IPS-18c (cell line): ENCODE data around the gene GBGT1.

Experiments used
- H3K4me3 ChIP-seq: 2 replicates; pipeline ENCODE4 v1.7.0; 2013; ENCODE audit warnings: low read depth, mild to moderate bottlenecking, low read length, moderate library complexity; ENCODE audit not compliant: insufficient read depth
- H3K9me3 ChIP-seq: one replicate; pipeline ENCODE4 v1.6.1; 2013; ENCODE audit warnings: mild to moderate bottlenecking, low read length, moderate library complexity; ENCODE audit not compliant: control insufficient read depth, insufficient read depth

GBGT1 gene

DNA sequence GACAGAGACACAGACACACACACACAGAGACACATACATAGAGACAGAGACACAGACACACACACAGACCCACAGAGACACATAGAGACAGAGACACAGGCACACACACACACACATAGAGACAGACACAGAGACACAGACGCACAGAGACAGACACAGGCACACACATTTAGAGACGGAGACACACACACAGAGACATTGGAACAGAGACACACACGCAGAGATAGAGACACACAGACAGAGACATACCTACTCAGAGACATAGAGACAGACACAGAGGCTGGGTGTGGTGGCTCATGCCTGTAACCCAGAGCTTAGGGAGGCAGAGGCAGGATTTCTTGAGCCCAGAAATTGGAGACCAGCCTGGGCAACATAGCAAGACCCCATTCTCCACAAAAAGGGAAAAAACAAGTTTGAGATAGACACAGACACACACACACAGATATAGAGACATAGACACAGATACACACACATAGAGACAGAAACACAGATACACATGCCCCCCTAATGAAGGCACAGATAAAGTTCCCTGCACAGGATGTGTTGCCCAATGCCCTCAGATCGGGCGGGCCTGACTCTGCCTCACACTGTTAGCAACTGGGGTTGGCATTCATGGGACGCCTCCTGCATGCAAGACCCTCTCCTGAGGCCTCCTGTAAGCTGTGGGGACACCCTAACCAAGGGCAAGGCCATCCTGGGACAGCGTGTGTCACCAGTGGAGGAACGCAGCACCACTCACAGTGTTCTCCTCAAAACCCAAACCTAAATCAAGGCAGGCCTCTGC lies 39.4 kb downstream of the GBGT1 start:
- Histone ChIP-seq H3K4me3 (no peak overlapping the region), H3K9me3 (no peaks in the 10 kb centered on the region)

DNA sequence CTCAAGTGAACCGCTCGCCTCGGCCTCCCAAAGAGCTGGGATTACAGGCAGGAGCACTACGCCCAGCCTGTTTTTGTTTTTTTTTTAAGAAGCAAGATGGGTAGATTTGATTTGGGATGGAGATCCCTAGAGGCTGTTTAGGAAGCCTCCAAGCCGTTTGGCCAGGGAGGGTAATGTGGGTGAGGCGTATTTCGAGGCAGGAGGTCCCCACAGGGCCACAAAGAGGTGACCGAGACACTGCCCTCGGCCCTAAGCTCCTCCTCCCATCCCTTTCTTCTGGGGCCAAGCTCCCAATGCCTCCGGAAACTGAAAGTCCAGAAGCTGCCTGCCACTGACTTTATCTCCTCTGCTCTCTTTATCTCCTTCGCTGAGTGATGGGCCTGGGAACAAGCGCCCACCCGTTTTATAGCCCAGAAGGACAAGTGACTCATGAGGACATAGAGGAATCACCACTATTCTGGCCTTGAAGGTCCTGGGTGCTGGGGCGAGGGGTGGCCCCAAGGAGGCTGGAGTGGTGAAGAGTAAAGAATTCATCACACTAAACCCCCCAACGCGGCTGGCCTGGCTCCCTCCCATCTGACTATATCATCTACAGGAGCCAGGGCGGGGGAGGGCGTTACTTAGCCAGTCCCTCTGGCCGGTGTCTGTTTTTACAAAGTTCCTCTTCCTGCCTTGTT lies 40.6 kb downstream of the GBGT1 start:
- H3K4me3 ChIP-seq: no peak overlapping the region
- no peaks in the 10 kb centered on the region for H3K9me3 ChIP-seq

DNA sequence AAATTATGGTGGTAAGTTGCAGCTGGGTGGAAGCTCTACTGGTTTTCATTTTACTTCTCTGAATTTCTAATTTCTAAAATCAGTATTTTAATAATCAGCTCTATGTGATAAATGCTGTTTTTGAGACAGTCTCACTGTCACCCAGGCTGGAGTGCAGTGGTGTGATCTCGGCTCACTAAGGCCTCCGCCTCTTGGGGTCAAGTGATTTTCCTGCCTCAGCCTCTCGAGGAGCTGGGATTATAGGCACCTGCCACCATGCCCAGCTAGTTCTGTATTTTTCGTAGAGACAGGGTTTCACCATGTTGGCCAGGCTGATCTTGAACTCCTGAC lies 41.1 kb downstream of the GBGT1 start:
- no peaks in the 10 kb centered on the region for H3K9me3 ChIP-seq
- H3K4me3 ChIP-seq: no peak overlapping the region

GRCh38 chr9:133121915-133122550 lies 41.7 kb downstream of the GBGT1 start:
- Histone ChIP-seq H3K9me3 (no peaks in the 10 kb centered on the region), H3K4me3 (no peak overlapping the region)

GRCh38 chr9:133121198-133121914 lies 42.4 kb downstream of the GBGT1 start, which contains the start of gene RALGDS:
Gene RALGDS (minus strand): TSS chr9:133121240. CDS start chr9:133121154, 86 bp downstream.
- peak within 1 kb of the TSS; percentile 66 for H3K4me3 ChIP-seq
- H3K9me3 ChIP-seq: no peaks in the 10 kb centered on the region

- Histone ChIP-seq H3K4me3 (peak overlapping the region; percentile 66), H3K9me3 (no peaks in the 10 kb centered on the region)
These were observed 43.1 kb downstream of the GBGT1 start for GRCh38 chr9:133120501-133121197.

DNA sequence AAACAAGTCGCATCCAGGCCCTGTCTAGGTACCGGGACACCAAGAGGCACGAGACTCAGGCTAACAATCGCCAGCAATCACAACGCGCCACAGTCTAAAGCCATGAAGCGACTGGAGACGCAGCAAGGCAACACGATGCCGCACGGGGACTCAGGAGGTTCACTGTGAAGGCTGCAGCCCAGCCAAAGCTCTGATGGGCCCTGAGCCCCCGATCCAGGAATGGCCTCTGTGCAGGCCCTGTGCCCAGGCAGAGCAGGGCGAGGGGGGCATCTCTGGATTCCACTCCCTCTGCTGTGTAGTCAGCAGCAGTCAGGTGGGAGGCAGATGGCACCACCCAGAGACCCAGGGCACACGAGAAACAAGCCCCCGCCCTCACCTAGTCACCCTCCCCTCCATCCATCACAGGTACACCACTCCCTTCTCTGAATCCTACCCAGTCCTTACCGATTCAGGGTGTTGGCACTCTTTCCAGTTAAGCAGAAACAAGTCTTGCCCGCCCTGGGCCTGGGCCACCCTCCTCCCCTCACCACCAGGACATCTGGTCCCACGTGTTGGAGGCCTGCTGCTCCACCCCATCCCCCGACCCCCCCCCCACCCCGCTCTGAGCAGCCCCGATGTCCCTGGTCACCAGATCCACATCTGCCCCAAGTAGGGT lies 43.7 kb downstream of the GBGT1 start:
- no peaks in the 10 kb centered on the region for H3K9me3 ChIP-seq
- H3K4me3 ChIP-seq: no peak overlapping the region

DNA sequence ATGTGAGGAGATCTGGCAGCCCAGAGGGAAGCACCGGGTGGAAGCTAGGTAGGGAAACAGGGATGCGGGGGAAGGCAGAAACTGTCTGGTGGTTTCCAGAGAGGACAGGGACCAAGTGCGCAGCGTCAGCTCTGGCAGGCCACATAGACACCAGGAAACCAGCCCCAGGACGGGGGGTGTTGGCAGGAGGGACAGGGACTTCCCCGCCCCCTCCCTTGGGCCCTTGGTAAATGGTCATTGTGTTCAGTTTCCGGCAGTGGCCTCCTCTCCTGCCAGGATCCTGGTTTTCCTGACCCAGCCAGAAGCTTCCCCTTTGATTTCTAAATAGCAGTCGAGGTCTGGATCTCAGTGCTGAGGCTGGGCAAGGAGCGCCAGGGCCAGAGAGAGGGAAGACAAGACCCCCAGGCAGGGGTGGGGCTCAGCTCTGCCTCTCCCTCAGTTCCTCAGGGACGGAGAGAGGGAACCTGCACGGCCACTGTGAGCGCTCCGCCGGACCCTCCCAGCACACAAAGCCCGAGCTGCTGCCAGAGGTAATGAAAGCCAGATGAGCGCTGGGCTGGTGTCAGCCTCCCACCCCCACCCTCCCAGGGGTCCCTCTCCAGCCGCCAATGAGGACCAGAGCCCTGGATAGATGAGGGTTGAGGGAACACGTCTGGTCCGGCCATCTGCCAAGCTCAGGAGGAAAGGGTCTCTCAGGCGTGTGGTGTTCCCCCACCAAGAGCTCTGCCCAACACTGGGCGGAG lies 44.4 kb downstream of the GBGT1 start:
- no peaks in the 10 kb centered on the region for H3K9me3 ChIP-seq
- no peak overlapping the region for H3K4me3 ChIP-seq

- Histone ChIP-seq H3K4me3 (no peak overlapping the region), H3K9me3 (no peaks in the 10 kb centered on the region)
These were observed 45.1 kb downstream of the GBGT1 start for GRCh38 chr9:133118568-133118967.

- Histone ChIP-seq H3K9me3 (no peaks in the 10 kb centered on the region), H3K4me3 (no peak overlapping the region)
These were observed 45.6 kb downstream of the GBGT1 start for GRCh38 chr9:133118179-133118520.

GRCh38 chr9:133117271-133118178 lies 46.2 kb downstream of the GBGT1 start:
- H3K4me3 ChIP-seq: no peak overlapping the region
- no peaks in the 10 kb centered on the region for H3K9me3 ChIP-seq

GRCh38 chr9:133116346-133117231 lies 47.1 kb downstream of the GBGT1 start:
- H3K9me3 ChIP-seq: no peaks in the 10 kb centered on the region
- no peak overlapping the region for H3K4me3 ChIP-seq

DNA sequence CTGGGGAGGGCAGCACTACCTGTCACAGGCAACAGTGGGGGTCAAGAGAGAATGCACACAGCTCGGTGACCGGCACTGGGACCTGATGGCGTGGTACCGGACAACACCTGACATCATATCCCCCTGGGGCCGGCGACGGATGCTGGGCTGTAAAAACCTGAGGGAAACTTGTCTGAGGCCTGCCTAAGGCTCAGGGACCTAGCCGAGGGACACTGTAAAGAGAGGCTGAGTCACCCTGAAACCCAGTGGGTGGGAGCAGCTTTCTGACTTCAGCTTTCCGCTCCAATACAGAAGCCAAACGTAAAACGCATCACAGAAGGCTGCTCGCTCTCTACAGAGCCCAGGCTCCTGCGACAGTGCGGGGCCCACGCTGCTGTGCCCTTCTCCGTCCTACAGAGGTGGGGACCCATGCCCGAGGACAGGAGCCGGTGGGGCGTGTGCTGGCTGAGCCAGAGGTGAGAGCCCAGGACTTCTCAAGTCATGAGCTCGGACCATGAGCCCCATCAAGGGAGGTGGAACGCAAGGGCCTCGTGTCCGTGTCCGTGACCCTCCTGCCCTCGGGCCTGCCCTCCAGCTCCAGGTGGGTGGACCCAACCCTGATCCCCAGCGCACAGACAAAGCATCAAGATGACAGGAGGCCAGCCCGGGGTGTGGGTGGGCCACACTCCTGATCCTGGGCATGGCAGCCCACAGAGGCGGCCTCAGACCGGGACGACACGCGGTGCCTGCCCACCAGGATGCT lies 47.9 kb downstream of the GBGT1 start:
- H3K4me3 ChIP-seq: no peak overlapping the region
- no peaks in the 10 kb centered on the region for H3K9me3 ChIP-seq
